ENCODE results near the gene ITGB8. TPM values are rescaled to one million over a fixed set of nuclear protein-coding genes. Genes with fewer than 3 reads are reported as not detected.

Gene ITGB8
- total RNA-seq, 1 donor from 2014 or later = 10.5 TPM

GRCh38 chr7:20327055-20327454 lies 3.6 kb upstream of the ITGB8 start:
- FAIRE-seq (no peak), DNase-seq (ENCODE audit: low read depth) (peak; percentile 64)
- Histone ChIP-seq H3K27me3 (ENCODE audit: control insufficient read depth, insufficient read depth, low read length) (no peaks in the 10 kb centered on the region), H3K36me3 (ENCODE audit: control insufficient read depth, insufficient read depth, low read length) (no peaks in the 10 kb centered on the region), H3K4me3 (ENCODE audit: low read depth, low read length) (no peak overlapping the region)
- TF ChIP-seq CTCF (IDR thresholded peaks at IDR 0.05; ENCODE audit: insufficient read depth, low read length, severe bottlenecking) = no peak

GRCh38 chr7:20328027-20328426 lies 2.7 kb upstream of the ITGB8 start:
- H3K4me3 ChIP-seq (ENCODE audit: low read depth, low read length) = no peak overlapping the region
- H3K36me3 ChIP-seq (ENCODE audit: control insufficient read depth, insufficient read depth, low read length) = no peaks in the 10 kb centered on the region
- H3K27me3 ChIP-seq (ENCODE audit: control insufficient read depth, insufficient read depth, low read length) = no peaks in the 10 kb centered on the region
- FAIRE-seq (no peak), DNase-seq (ENCODE audit: low read depth) (no peak)
- no peak for TF ChIP-seq CTCF (IDR thresholded peaks at IDR 0.05; ENCODE audit: insufficient read depth, low read length, severe bottlenecking)

- no peak overlapping the region for H3K4me3 ChIP-seq (ENCODE audit: low read depth, low read length)
- FAIRE-seq (no peak), DNase-seq (ENCODE audit: low read depth) (no peak)
- no peak for TF ChIP-seq CTCF (IDR thresholded peaks at IDR 0.05; ENCODE audit: insufficient read depth, low read length, severe bottlenecking)
- H3K36me3 ChIP-seq (ENCODE audit: control insufficient read depth, insufficient read depth, low read length) = no peaks in the 10 kb centered on the region
- no peaks in the 10 kb centered on the region for H3K27me3 ChIP-seq (ENCODE audit: control insufficient read depth, insufficient read depth, low read length)
Observed at GRCh38 chr7:20328692-20329091, 2.0 kb upstream of the ITGB8 start.

GRCh38 chr7:20329389-20330238 lies 1.1 kb upstream of the ITGB8 start:
- H3K4me3 ChIP-seq (ENCODE audit: low read depth, low read length) = peak overlapping the region; percentile 88
- no peaks in the 10 kb centered on the region for H3K27me3 ChIP-seq (ENCODE audit: control insufficient read depth, insufficient read depth, low read length)
- peak; percentile 80 for DNase-seq (ENCODE audit: low read depth)
- H3K36me3 ChIP-seq (ENCODE audit: control insufficient read depth, insufficient read depth, low read length) = no peaks in the 10 kb centered on the region
- no peak for FAIRE-seq
- peak; percentile 39 for TF ChIP-seq CTCF (IDR thresholded peaks at IDR 0.05; ENCODE audit: insufficient read depth, low read length, severe bottlenecking)

- FAIRE-seq (no peak), DNase-seq (ENCODE audit: low read depth) (no peak)
- no peaks in the 10 kb centered on the region for H3K36me3 ChIP-seq (ENCODE audit: control insufficient read depth, insufficient read depth, low read length)
- H3K4me3 ChIP-seq (ENCODE audit: low read depth, low read length) = peak overlapping the region; percentile 88
- peak; percentile 10 for TF ChIP-seq CTCF (IDR thresholded peaks at IDR 0.05; ENCODE audit: insufficient read depth, low read length, severe bottlenecking)
- no peaks in the 10 kb centered on the region for H3K27me3 ChIP-seq (ENCODE audit: control insufficient read depth, insufficient read depth, low read length)
Observed at GRCh38 chr7:20330928-20331909, 519 bp downstream of the ITGB8 start.
